GM13976 (cell line): Measurements from ENCODE around the gene TMEM187.

Source experiments
- DNase-seq: peaks from one replicate; pipeline ENCODE4 v3.0.0; 2012; ENCODE audit warnings: low spot score
- CTCF ChIP-seq: IDR thresholded peaks from 2 replicates; pipeline ENCODE4 v1.5.1; 2012; ENCODE audit warnings: borderline replicate concordance, mild to moderate bottlenecking; ENCODE audit not compliant: insufficient read depth; ENCODE audit errors: extremely low read depth, missing control alignments, control extremely low read depth
- in situ Hi-C: fragments of 300-500 bp; cut with MboI; formaldehyde crosslinking; loops from one replicate; pipeline ENCODE4 v1.12.0; 2022; ENCODE audit warnings: low sequenced_read_pairs, mixed read lengths, inconsistent platforms; ENCODE audit not compliant: unreplicated experiment

The TMEM187 gene

GRCh38 chrX:153960077-153960476 lies 12.5 kb upstream of the TMEM187 start:
- no peak for DNase-seq
- in situ Hi-C loops: no loop called here
- TF ChIP-seq CTCF: no peak

- in situ Hi-C loops: no loop called here
- DNase-seq: no peak
- TF ChIP-seq CTCF: no peak
Measured at GRCh38 chrX:153960786-153961185, 11.8 kb upstream of the TMEM187 start.

GRCh38 chrX:153961292-153961691 lies 11.3 kb upstream of the TMEM187 start:
- DNase-seq: no peak
- in situ Hi-C loops: no loop called here
- TF ChIP-seq CTCF: no peak

GRCh38 chrX:153963546-153963945 lies 9.0 kb upstream of the TMEM187 start:
- DNase-seq: no peak
- in situ Hi-C loops: no loop called here
- TF ChIP-seq CTCF: no peak

- TF ChIP-seq CTCF: no peak
- DNase-seq: no peak
- in situ Hi-C loops: no loop called here
Measured at GRCh38 chrX:153964105-153964504, 8.4 kb upstream of the TMEM187 start.

GRCh38 chrX:153965406-153965805 lies 7.1 kb upstream of the TMEM187 start:
- DNase-seq: no peak
- no peak for TF ChIP-seq CTCF
- in situ Hi-C loops: no loop called here

- in situ Hi-C loops: no loop called here
- no peak for TF ChIP-seq CTCF
- no peak for DNase-seq
Measured at GRCh38 chrX:153966283-153966688, 6.3 kb upstream of the TMEM187 start.
